Sigmoid colon (tissue), 7 donors: ENCODE measurements around the gene TMPRSS11F. TPM values are rescaled to one million over a fixed set of nuclear protein-coding genes. Genes with fewer than 3 reads are reported as not detected.

ENCODE experiments used
- DNase-seq: peaks from one replicate; pipeline ENCODE4 v3.0.0-alpha.2; 2019
- H3K27ac ChIP-seq, 4 donors: fragments of 200-600 bp; sonication (generic); one replicate each; pipeline ENCODE4 v1.5.1; 2016 to 2019; ENCODE audit warnings: mild to moderate bottlenecking in 1 of 4
- H3K27me3 ChIP-seq, 3 donors: fragments of 200-600 bp; sonication (generic); one replicate each; pipeline ENCODE4 v1.5.1; 2019; ENCODE audit warnings: mild to moderate bottlenecking in 1 of 3
- H3K36me3 ChIP-seq, 4 donors: fragments of 200-600 bp; sonication (generic); one replicate each; pipeline ENCODE4 v1.5.1; 2016 to 2019
- H3K4me1 ChIP-seq, 4 donors: fragments of 200-600 bp; sonication (generic); one replicate each; pipeline ENCODE4 v1.5.1; 2017 to 2019
- H3K4me3 ChIP-seq, 4 donors: fragments of 200-600 bp; sonication (generic); one replicate each; pipeline ENCODE4 v1.5.1; 2017 to 2019; ENCODE audit warnings: mild to moderate bottlenecking in 2 of 4, moderate library complexity in 1 of 4
- H3K9me3 ChIP-seq, 4 donors: fragments of 200-600 bp in 3 of 4; sonication (generic) in 3 of 4; one replicate each; pipeline versions ENCODE4 v1.5.1 to v1.6.1; 2013 to 2019
- CTCF ChIP-seq, 4 experiments: fragments of 450-650 bp in 3 of 4; fragments of 200-600 bp in 1 of 4; IDR thresholded peaks; one replicate each; pipeline ENCODE4 v1.5.1; 2016 to 2019; ENCODE audit warnings: antibody characterized with exemption in 4 of 4, mild to moderate bottlenecking in 3 of 4, moderate library complexity in 2 of 4
- EP300 ChIP-seq, 4 donors: sonication (generic); formaldehyde crosslinking; IDR thresholded peaks; one replicate each; pipeline ENCODE4 v1.6.1; 2017; ENCODE audit warnings: antibody characterized with exemption in 4 of 4
- POLR2A ChIP-seq, 2 donors: fragments of 450-650 bp; IDR thresholded peaks; one replicate each; pipeline ENCODE4 v1.6.1; 2016; ENCODE audit warnings: antibody characterized with exemption in 2 of 2, mild to moderate bottlenecking in 2 of 2, moderate library complexity in 2 of 2
- POLR2AphosphoS5 ChIP-seq, 4 donors: sonication (generic); formaldehyde crosslinking; IDR thresholded peaks; one replicate each; pipeline ENCODE4 v1.6.1; 2017; ENCODE audit warnings: antibody characterized with exemption in 4 of 4
- WGBS, 2 donors: extraction: QIAGEN DNeasy Blood & Tissue Kit; methylation state at CpG; one replicate each; pipeline ENCODE4 v1.1.7; 2013; 5-methylcytosine and 5-hydroxymethylcytosine counted together
- intact Hi-C: fragments of 100-400 bp; cut with DNase I; formaldehyde crosslinking; loops from one replicate; pipeline ENCODE4 v1.15.1; 2023
- polyA plus RNA-seq, 3 donors: library from polyadenylated mRNA; stranded (reverse); fragments of 200-250 nt; gene quantifications; one replicate each; pipeline ENCODE4 v1.2.3, GENCODE V29; 2013
- total RNA-seq, 4 donors: library from RNA; depleted of rRNA; stranded (reverse); fragments of >200 nt; gene quantifications; one replicate each; pipeline ENCODE4 v1.1.0, GENCODE V29; 2016
- donor health status: healthy with polysubstance abuse.
- donor health status: Bipolar disorder and iron deficiency.
- donor health status: healthy.

TMPRSS11F gene
- total and polyA plus RNA-seq, 7 donors: not detected

GRCh38 chr4:68132342-68132741 lies 2.7 kb upstream of the TMPRSS11F start:
- Histone ChIP-seq H3K4me3 (no peak overlapping the region), H3K9me3 (no peaks in the 10 kb centered on the region), H3K36me3 (no peaks in the 10 kb centered on the region), H3K27ac (no peak overlapping the region), H3K27me3 (no peaks in the 10 kb centered on the region), H3K4me1 (no peaks in the 10 kb centered on the region)
- TF ChIP-seq POLR2A (IDR thresholded peaks at IDR 0.05): no peak
- TF ChIP-seq POLR2AphosphoS5 (IDR thresholded peaks at IDR 0.05): no peak
- no peak for TF ChIP-seq EP300 (IDR thresholded peaks at IDR 0.05)
- 81 to 91% methylated on average over 2 of the region's 2 CpGs for WGBS, 2 donors
- DNase-seq: peak; percentile 46
- intact Hi-C loops: no loop called here

- WGBS, 2 donors: 93 to 94% methylated on average over 9 of the region's 9 CpGs
- DNase-seq: no peak
- H3K9me3 ChIP-seq: no peaks in the 10 kb centered on the region
- no peak overlapping the region for H3K4me3 ChIP-seq
- no peak for TF ChIP-seq POLR2A (IDR thresholded peaks at IDR 0.05)
- TF ChIP-seq POLR2AphosphoS5 (IDR thresholded peaks at IDR 0.05): no peak
- no peak for TF ChIP-seq EP300 (IDR thresholded peaks at IDR 0.05)
- no peak for TF ChIP-seq CTCF (IDR thresholded peaks at IDR 0.05)
- H3K27ac ChIP-seq: no peak overlapping the region
- intact Hi-C loops: no loop called here
- H3K4me1 ChIP-seq: no peaks in the 10 kb centered on the region
- no peaks in the 10 kb centered on the region for H3K27me3 ChIP-seq
- no peaks in the 10 kb centered on the region for H3K36me3 ChIP-seq
Observed at GRCh38 chr4:68124262-68124661, 5.4 kb downstream of the TMPRSS11F start.

GRCh38 chr4:68123525-68123924 lies 6.1 kb downstream of the TMPRSS11F start:
- no peak overlapping the region for H3K4me3 ChIP-seq
- intact Hi-C loops: no loop called here

GRCh38 chr4:68119921-68120320 lies 9.7 kb downstream of the TMPRSS11F start:
- intact Hi-C loops: no loop called here
- Histone ChIP-seq H3K27me3 (no peaks in the 10 kb centered on the region), H3K9me3 (no peaks in the 10 kb centered on the region), H3K27ac (no peak overlapping the region), H3K36me3 (no peaks in the 10 kb centered on the region), H3K4me3 (no peak overlapping the region), H3K4me1 (no peaks in the 10 kb centered on the region)
- TF ChIP-seq POLR2A (IDR thresholded peaks at IDR 0.05): no peak
- no peak for TF ChIP-seq POLR2AphosphoS5 (IDR thresholded peaks at IDR 0.05)
- TF ChIP-seq EP300 (IDR thresholded peaks at IDR 0.05): no peak
- no peak for TF ChIP-seq CTCF (IDR thresholded peaks at IDR 0.05)
- no peak for DNase-seq

More at GRCh38 chr4:68123525-68123924, 6.1 kb downstream of the TMPRSS11F start:
- H3K27ac ChIP-seq: no peak overlapping the region
- no peaks in the 10 kb centered on the region for H3K4me1 ChIP-seq
- no peaks in the 10 kb centered on the region for H3K36me3 ChIP-seq
- no peak for TF ChIP-seq POLR2A (IDR thresholded peaks at IDR 0.05)
- TF ChIP-seq POLR2AphosphoS5 (IDR thresholded peaks at IDR 0.05): no peak
- TF ChIP-seq EP300 (IDR thresholded peaks at IDR 0.05): no peak
- no peak for TF ChIP-seq CTCF (IDR thresholded peaks at IDR 0.05)
- H3K27me3 ChIP-seq: no peaks in the 10 kb centered on the region
- 75 to 77% methylated on average over 2 of the region's 2 CpGs for WGBS, 2 donors
- no peaks in the 10 kb centered on the region for H3K9me3 ChIP-seq
- no peak for DNase-seq

GRCh38 chr4:68110441-68110840 lies 19.2 kb downstream of the TMPRSS11F start:
- Histone ChIP-seq H3K27me3 (no peaks in the 10 kb centered on the region), H3K27ac (no peak overlapping the region), H3K4me1 (no peaks in the 10 kb centered on the region), H3K36me3 (no peaks in the 10 kb centered on the region), H3K4me3 (no peak overlapping the region), H3K9me3 (no peaks in the 10 kb centered on the region)
- WGBS, 2 donors: 82 to 94% methylated on average over 1 of the region's 1 CpG
- intact Hi-C loops: no loop called here
- no peak for TF ChIP-seq CTCF (IDR thresholded peaks at IDR 0.05)
- TF ChIP-seq POLR2AphosphoS5 (IDR thresholded peaks at IDR 0.05): no peak
- no peak for TF ChIP-seq POLR2A (IDR thresholded peaks at IDR 0.05)
- no peak for TF ChIP-seq EP300 (IDR thresholded peaks at IDR 0.05)
- DNase-seq: no peak
